H9 (cell line): ENCODE measurements around the gene RANBP3. TPM values are rescaled to one million over a fixed set of nuclear protein-coding genes. Genes with fewer than 3 reads are reported as not detected.

Source experiments
- DNase-seq: peaks from one replicate; pipeline ENCODE4 v3.0.0-alpha.2; 2017
- H2AFZ ChIP-seq: one replicate; pipeline ENCODE4 v1.6.1; 2013; ENCODE audit warnings: mild to moderate bottlenecking, low read length, control low read depth, moderate library complexity
- H2AK5ac ChIP-seq: 2 replicates; pipeline ENCODE4 v1.6.1; 2013; ENCODE audit warnings: low read length, control low read depth, mixed read lengths; ENCODE audit not compliant: insufficient read length
- H2BK120ac ChIP-seq: one replicate; pipeline ENCODE4 v1.6.1; 2013; ENCODE audit warnings: low read depth, mild to moderate bottlenecking, low read length, control low read depth, inconsistent platforms; ENCODE audit not compliant: poor library complexity, severe bottlenecking
- H2BK12ac ChIP-seq: 2 replicates; pipeline ENCODE4 v1.6.1; 2013; ENCODE audit warnings: low read length, control low read depth, mixed read lengths, low read depth; ENCODE audit not compliant: insufficient read length
- H2BK15ac ChIP-seq: 2 replicates; pipeline ENCODE4 v1.6.1; 2013; ENCODE audit warnings: low read depth, low read length, control low read depth
- H2BK20ac ChIP-seq: one replicate; pipeline ENCODE4 v1.6.1; 2013; ENCODE audit warnings: low read depth, mild to moderate bottlenecking, low read length, control low read depth, inconsistent platforms; ENCODE audit not compliant: poor library complexity, severe bottlenecking
- H2BK5ac ChIP-seq: 2 replicates; pipeline ENCODE4 v1.6.1; 2013; ENCODE audit warnings: low read length, control low read depth, mixed read lengths; ENCODE audit not compliant: insufficient read length
- H3K14ac ChIP-seq: 2 replicates; pipeline ENCODE4 v1.6.1; 2013; ENCODE audit warnings: low read length, control low read depth; ENCODE audit not compliant: insufficient read depth
- H3K18ac ChIP-seq: 2 replicates; pipeline ENCODE4 v1.6.1; 2013; ENCODE audit warnings: low read depth, mild to moderate bottlenecking, mixed read lengths, low read length, control low read depth; ENCODE audit not compliant: insufficient read length
- H3K23ac ChIP-seq: 2 replicates; pipeline ENCODE4 v1.6.1; 2013; ENCODE audit warnings: low read length, control low read depth, mixed read lengths, low read depth; ENCODE audit not compliant: insufficient read length
- H3K23me2 ChIP-seq: 2 replicates; pipeline ENCODE4 v1.6.1; 2013; ENCODE audit warnings: low read depth, mild to moderate bottlenecking, mixed read lengths, low read length, control low read depth; ENCODE audit not compliant: insufficient read length, poor library complexity, severe bottlenecking
- H3K27ac ChIP-seq: 2 replicates; pipeline ENCODE4 v1.5.1; 2013; ENCODE audit warnings: low read length, control low read depth, mixed read lengths, low read depth; ENCODE audit not compliant: insufficient read length
- H3K27me3 ChIP-seq: 2 replicates; pipeline ENCODE4 v1.6.1; 2013; ENCODE audit warnings: low read length, control low read depth, inconsistent platforms; ENCODE audit not compliant: insufficient read depth
- H3K4ac ChIP-seq: 2 replicates; pipeline ENCODE4 v1.6.1; 2013; ENCODE audit warnings: low read depth, mild to moderate bottlenecking, control low read depth, inconsistent platforms, low read length, moderate library complexity
- H3K4me1 ChIP-seq: 2 replicates; pipeline ENCODE4 v1.6.1; 2013; ENCODE audit warnings: low read length, control low read depth, inconsistent platforms; ENCODE audit not compliant: insufficient read depth
- H3K4me2 ChIP-seq: 2 replicates; pipeline ENCODE4 v1.6.1; 2013; ENCODE audit warnings: low read length, control low read depth, mixed read lengths; ENCODE audit not compliant: insufficient read length, insufficient read depth
- H3K56ac ChIP-seq: 2 replicates; pipeline ENCODE4 v1.6.1; 2013; ENCODE audit warnings: low read depth, mild to moderate bottlenecking, mixed read lengths, low read length, control low read depth; ENCODE audit not compliant: insufficient read length
- H3K79me1 ChIP-seq: 2 replicates; pipeline ENCODE4 v1.6.1; 2013; ENCODE audit warnings: low read depth, mild to moderate bottlenecking, moderate library complexity, low read length, control low read depth, inconsistent platforms; ENCODE audit not compliant: insufficient read depth, poor library complexity, severe bottlenecking
- H3K79me2 ChIP-seq: 2 replicates; pipeline ENCODE4 v1.6.1; 2013; ENCODE audit warnings: low read length, control low read depth, inconsistent platforms; ENCODE audit not compliant: insufficient read depth
- H3K9ac ChIP-seq: 2 replicates; pipeline ENCODE4 v1.6.1; 2013; ENCODE audit warnings: low read length, control low read depth, mixed read lengths; ENCODE audit not compliant: insufficient read length; ENCODE audit errors: extremely low read depth
- H3K9me3 ChIP-seq: one replicate; pipeline ENCODE4 v1.6.1; 2013; ENCODE audit warnings: low read depth, low read length, inconsistent platforms; ENCODE audit not compliant: control insufficient read depth
- H3T11ph ChIP-seq: one replicate; pipeline ENCODE4 v1.6.1; 2013; ENCODE audit warnings: mild to moderate bottlenecking, low read length, control low read depth, inconsistent platforms
- H4K20me1 ChIP-seq: one replicate; pipeline ENCODE4 v1.6.1; 2013; ENCODE audit not compliant: control insufficient read depth, insufficient read length, insufficient read depth
- H4K5ac ChIP-seq: 2 replicates; pipeline ENCODE4 v1.6.1; 2013; ENCODE audit warnings: low read depth, mild to moderate bottlenecking, mixed read lengths, low read length, control low read depth; ENCODE audit not compliant: insufficient read length
- H4K8ac ChIP-seq: replicated peaks from 2 replicates; pipeline ENCODE4 v1.6.1; 2013; ENCODE audit warnings: low read length, control low read depth, mixed read lengths, low read depth; ENCODE audit not compliant: insufficient read length
- H4K91ac ChIP-seq: 2 replicates; pipeline ENCODE4 v1.6.1; 2013; ENCODE audit warnings: low read depth, mild to moderate bottlenecking, moderate library complexity, mixed read lengths, low read length, control low read depth; ENCODE audit not compliant: insufficient read length
- H3K27ac Mint-ChIP-seq, 3 experiments: 2 replicates in 2 of 3; 3 replicates in 1 of 3; pipeline ENCODE4 v1.8.0; 2020 to 2021; ENCODE audit warnings: mixed read lengths in 3 of 3, mild to moderate bottlenecking in 1 of 3, moderate library complexity in 1 of 3
- H3K27me3 Mint-ChIP-seq: 2 replicates; pipeline ENCODE4 v1.8.0; 2021; ENCODE audit warnings: low read depth, mild to moderate bottlenecking, moderate library complexity, mixed read lengths
- H3K36me3 Mint-ChIP-seq, 3 experiments: 2 replicates in 2 of 3; 3 replicates in 1 of 3; pipeline ENCODE4 v1.8.0; 2020 to 2021; ENCODE audit warnings: low read depth in 3 of 3, mixed read lengths in 3 of 3; ENCODE audit not compliant: insufficient read depth in 1 of 3
- H3K4me1 Mint-ChIP-seq, 2 experiments: 2 replicates each; pipeline ENCODE4 v1.8.0; 2020; ENCODE audit warnings: mixed read lengths in 2 of 2
- H3K4me3 Mint-ChIP-seq, 2 experiments: 2 replicates in 1 of 2; 3 replicates in 1 of 2; pipeline ENCODE4 v1.8.0; 2020 to 2021; ENCODE audit warnings: mild to moderate bottlenecking in 2 of 2, mixed read lengths in 2 of 2, moderate library complexity in 1 of 2
- H3K9me3 Mint-ChIP-seq, 2 experiments: 2 replicates in 1 of 2; 3 replicates in 1 of 2; pipeline ENCODE4 v1.8.0; 2020; ENCODE audit warnings: mild to moderate bottlenecking in 2 of 2, mixed read lengths in 2 of 2, moderate library complexity in 1 of 2
- WGBS: extraction: QIAGEN DNeasy Blood & Tissue Kit; methylation state at CpG from one replicate; pipeline ENCODE4 v1.1.7; 2013; ENCODE audit warnings: missing lambda C conversion rate, low lambda C conversion rate, mixed read lengths; ENCODE audit not compliant: insufficient read length; ENCODE audit errors: extremely low coverage; 5-methylcytosine and 5-hydroxymethylcytosine counted together
- total RNA-seq: library from RNA; stranded (reverse); gene quantifications from 2 replicates; pipeline ENCODE4 v1.2.1, GENCODE V29; 2021
- TF ChIP-seq, protein P1 (sequence below): fragments of 200-600 bp; sonication (generic); conservative IDR thresholded peaks from 3 replicates; pipeline ENCODE4 v1.8.0; 2021; ENCODE audit warnings: antibody characterized with exemption, mild to moderate bottlenecking

Gene RANBP3
- total RNA-seq, 1 experiment from 2014 or later = 86.5 TPM

DNA sequence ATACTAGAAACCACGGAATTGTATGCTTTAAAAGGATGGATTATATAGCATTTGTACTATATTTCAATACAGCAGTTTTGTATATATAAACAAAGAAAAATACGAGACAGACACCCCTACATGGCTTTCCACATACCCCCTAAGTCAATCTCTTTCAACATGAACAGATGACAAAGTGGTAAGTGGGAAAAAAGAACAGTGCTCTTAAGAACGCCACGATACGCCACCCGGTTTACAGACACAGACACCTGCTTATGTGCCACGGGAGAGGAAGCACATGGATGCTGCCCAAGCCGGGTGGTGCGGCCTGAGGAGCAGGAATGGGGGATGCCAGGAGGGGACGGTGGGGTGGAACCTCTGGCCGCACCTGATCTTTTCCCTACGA lies 55.8 kb downstream of the RANBP3 start:
- Mint-ChIP-seq H3K9me3 (no peaks in the 10 kb centered on the region), H3K4me3 (no peak overlapping the region), H3K4me1 (no peaks in the 10 kb centered on the region), H3K27ac (no peak overlapping the region), H3K36me3 (peaks cover 36 to 79% (median 72%) of the 10 kb centered on the region in 3 experiments), H3K27me3 (no peaks in the 10 kb centered on the region)
- no peak overlapping the region for H2BK15ac ChIP-seq
- no peak overlapping the region for H3K27ac ChIP-seq
- H4K5ac ChIP-seq = no peak overlapping the region
- no peaks in the 10 kb centered on the region for H3K4me1 ChIP-seq
- no peak overlapping the region for H3K56ac ChIP-seq
- WGBS = no CpG with 5 or more reads among the region's 12 CpGs
- H3K23ac ChIP-seq = no peak overlapping the region
- DNase-seq = no peak
- H2BK120ac ChIP-seq = no peak overlapping the region
- no peak overlapping the region for H2AK5ac ChIP-seq
- no peaks in the 10 kb centered on the region for H3K9me3 ChIP-seq
- no peaks in the 10 kb centered on the region for H3K79me1 ChIP-seq
- H4K91ac ChIP-seq = no peak overlapping the region
- H3K9ac ChIP-seq = no peak overlapping the region
- H3K79me2 ChIP-seq = no peaks in the 10 kb centered on the region
- H4K8ac ChIP-seq = no peak overlapping the region
- H3K18ac ChIP-seq = no peak overlapping the region
- H2AFZ ChIP-seq = no peak overlapping the region
- H2BK5ac ChIP-seq = no peak overlapping the region
- no peak overlapping the region for H2BK20ac ChIP-seq
- peaks cover 3% of the 10 kb centered on the region for H4K20me1 ChIP-seq
- no peak overlapping the region for H3K4me2 ChIP-seq
- H2BK12ac ChIP-seq = no peak overlapping the region
- H3K23me2 ChIP-seq = no peaks in the 10 kb centered on the region
- no peak overlapping the region for H3K14ac ChIP-seq
- no peak overlapping the region for H3K4ac ChIP-seq
- no peak overlapping the region for H3T11ph ChIP-seq
- H3K27me3 ChIP-seq = no peaks in the 10 kb centered on the region
- TF ChIP-seq, protein P1, sequence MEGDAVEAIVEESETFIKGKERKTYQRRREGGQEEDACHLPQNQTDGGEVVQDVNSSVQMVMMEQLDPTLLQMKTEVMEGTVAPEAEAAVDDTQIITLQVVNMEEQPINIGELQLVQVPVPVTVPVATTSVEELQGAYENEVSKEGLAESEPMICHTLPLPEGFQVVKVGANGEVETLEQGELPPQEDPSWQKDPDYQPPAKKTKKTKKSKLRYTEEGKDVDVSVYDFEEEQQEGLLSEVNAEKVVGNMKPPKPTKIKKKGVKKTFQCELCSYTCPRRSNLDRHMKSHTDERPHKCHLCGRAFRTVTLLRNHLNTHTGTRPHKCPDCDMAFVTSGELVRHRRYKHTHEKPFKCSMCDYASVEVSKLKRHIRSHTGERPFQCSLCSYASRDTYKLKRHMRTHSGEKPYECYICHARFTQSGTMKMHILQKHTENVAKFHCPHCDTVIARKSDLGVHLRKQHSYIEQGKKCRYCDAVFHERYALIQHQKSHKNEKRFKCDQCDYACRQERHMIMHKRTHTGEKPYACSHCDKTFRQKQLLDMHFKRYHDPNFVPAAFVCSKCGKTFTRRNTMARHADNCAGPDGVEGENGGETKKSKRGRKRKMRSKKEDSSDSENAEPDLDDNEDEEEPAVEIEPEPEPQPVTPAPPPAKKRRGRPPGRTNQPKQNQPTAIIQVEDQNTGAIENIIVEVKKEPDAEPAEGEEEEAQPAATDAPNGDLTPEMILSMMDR = no peak
